ENCODE data around the gene SPDYE2.
"Not testable (repeated sequence)": the region's sequence is repeated elsewhere in the genome, so short reads cannot be mapped to it uniquely, and the experiment has no call there.

Gene SPDYE2

DNA sequence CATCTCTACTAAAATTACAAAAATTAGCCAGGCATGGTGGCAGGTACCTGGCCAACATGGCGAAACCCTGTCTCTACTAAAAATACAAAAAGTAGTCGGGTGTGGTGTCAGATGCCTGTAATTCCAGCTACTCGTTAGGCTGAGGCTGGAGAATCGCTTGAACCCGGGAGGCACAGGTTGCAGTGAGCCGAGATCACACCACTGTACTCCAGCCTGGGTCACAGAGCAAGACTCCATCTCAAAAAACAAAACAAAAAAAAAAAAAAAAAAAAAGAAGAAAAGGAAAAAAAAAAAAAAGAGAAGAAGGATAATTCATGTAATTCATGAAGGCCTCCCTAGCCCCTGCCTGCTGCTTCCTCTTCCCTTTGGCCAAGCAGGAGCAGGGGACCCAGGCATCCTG, 10.4 kb upstream of the SPDYE2 start:
- DNase-seq, result not testable (repeated sequence)

GRCh38 chr7:102542083-102542482, 8.9 kb upstream of the SPDYE2 start:
- DNase-seq, result not testable (repeated sequence)

- DNase-seq, result not testable (repeated sequence)
These were observed 8.3 kb upstream of the SPDYE2 start for GRCh38 chr7:102542771-102543170.

DNA sequence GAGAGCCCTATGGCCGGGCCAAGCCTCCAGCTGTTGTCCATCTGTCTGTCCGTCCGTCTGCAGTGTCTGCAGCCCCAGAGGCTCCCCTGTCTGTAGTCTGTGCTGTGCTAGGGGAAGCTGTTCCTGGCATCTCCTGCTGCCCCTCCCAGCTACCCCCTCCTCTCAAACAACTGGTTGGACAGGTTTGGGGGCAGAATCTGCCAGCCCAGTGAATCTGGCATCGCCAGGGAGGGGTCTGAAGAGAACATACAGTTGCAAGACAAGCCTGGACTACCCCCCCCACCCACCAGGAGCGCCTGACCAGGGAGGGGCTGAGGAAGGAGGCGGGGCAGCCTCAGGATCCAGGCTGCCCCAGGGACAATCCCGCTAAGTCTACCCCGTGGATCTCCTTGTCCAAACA, 7.4 kb upstream of the SPDYE2 start, which contains the start of gene UPK3BL2:
Gene UPK3BL2 (minus strand): TSS at position 101 of the 400 bp plus-strand sequence. CDS start 60 bp downstream, at position 41.
- not testable (repeated sequence) for DNase-seq

DNA sequence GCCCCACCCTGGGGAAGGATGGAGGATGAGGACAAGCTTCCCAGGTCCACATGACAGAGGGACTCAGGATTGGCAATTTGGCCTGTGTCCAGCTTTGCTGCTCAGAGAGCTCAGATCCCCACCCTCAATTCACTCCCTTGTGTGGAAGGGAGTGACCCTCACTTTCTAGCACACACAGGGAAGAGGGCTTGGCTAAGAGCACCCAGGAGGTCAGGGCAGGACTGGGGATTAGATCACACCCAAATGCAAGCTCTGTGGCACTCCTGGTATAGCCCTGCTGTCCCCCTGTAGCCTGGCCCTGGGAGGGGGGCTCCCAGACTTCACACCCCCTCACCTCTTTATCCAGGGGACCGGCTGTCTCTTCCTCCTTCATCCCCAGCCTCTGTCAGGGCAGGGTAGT, 6.7 kb upstream of the SPDYE2 start:
- DNase-seq, result not testable (repeated sequence)

DNA sequence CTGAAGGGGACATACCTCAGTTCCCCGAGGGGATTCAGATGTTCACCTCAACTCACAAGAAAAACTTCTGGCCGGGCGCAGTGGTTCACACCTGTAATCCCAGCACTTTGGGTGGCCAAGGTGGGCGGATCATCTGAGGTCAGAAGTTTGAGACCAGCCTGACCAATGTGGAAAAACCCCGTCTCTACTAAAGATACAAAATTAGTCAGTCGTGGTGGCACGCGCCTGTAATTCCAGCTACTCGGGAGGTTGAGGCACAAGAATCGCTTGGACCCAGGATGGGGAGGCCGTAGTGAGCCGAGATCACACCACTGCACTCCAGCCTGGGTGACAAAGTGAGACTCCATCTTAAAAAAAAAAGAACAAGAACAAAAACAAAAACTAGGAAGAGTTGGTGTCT, 5.7 kb upstream of the SPDYE2 start:
- DNase-seq, result not testable (repeated sequence)

GRCh38 chr7:102546353-102546752, 4.7 kb upstream of the SPDYE2 start:
- DNase-seq, result not testable (repeated sequence)

- DNase-seq, result not testable (repeated sequence)
These were observed 17.6 kb downstream of the SPDYE2 start for GRCh38 chr7:102568620-102569019.

GRCh38 chr7:102572261-102573239, 21.5 kb downstream of the SPDYE2 start, which contains the start of gene POLR2J3:
Gene POLR2J3, minus strand, starts transcription at chr7:102572583. Its CDS starts 62 bp downstream, at chr7:102572521.
- DNase-seq, result peak; percentile 100

GRCh38 chr7:102574607-102575006, 23.6 kb downstream of the SPDYE2 start:
- not testable (repeated sequence) for DNase-seq

- DNase-seq, result not testable (repeated sequence)
These were observed 25.3 kb downstream of the SPDYE2 start for GRCh38 chr7:102576363-102576762.

DNA sequence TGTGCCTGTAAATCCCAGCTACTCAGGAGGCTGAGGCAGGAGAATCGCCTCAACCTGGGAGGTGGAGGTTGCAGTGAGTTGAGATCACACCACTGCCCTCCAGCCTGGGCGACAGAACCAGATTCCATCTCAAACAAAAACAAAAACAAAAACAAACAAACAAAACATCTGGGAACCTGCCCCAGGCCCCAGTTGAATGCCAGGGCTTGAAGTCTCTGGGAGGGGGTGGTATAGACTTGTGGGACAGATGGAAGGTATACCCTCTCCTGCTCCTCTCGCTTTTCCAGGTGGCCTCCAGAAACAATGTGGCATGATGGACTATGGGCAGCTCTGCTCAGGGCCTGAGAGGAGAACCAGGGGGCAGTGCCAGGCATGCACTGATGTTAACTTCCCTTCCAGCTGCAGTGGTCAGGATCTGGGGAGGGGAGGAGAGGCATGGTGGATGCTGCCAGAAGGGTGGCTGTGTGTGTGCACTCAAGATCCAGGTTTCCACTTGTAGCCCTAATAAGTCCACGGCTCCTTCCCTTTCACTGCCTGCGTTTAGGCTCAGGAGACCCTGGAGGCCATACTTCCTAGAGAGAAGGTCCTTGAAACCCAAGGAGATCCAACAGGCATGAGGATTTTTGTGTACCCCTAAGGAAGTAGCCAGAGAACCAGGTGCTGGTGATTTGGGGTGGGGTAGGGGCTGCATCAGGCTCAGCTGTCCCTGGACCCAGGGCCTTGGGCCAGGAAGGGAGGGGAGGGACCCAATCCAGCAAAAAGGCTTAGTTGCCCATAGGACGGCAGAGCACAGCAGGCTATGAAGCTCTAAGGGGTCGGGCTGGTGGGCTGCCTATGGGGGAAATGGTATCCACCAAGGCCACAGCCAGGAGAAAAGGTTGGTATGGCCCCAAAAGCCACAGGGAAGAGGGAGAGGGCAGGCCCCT, 26.6 kb downstream of the SPDYE2 start:
- DNase-seq, result not testable (repeated sequence)

DNA sequence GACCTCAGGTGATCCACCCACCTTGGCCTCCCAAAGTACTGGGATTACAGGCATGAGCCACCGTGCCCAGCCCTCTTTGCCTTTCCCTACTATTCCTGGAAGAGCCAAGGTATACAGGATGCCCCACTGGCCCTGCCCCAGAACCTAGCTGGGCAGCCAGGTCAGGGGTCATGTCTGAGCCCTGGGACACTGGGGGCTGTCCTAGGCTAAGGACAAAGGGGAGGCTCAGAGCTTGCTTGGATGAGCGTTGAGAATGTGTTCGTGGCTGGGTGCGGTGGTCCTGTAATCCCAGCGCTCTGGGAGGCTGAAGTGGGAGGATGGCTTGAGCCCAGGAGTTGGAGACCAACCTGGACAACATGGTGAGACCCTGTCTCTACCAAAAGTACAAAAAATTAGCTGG, 27.5 kb downstream of the SPDYE2 start:
- not testable (repeated sequence) for DNase-seq

DNA sequence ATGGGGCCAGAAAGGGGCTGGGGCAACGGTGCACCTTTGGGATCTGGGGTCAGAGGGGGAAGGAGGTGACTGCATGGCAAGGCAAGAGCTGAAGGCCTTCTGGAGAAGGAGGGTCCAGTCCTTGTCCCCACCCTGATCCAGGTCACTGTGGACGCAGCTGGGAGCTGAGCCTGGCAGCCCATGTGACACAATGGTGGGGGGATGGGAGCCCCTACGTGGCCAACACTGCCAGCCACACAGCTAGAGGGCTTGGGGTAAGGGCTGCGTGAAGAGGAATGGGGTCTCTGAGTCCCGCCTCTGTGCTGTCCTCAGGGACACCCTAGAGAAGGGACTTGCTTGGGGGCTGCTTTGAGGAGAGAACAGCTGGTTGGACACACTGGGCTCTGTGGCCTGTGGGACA, 30.7 kb downstream of the SPDYE2 start:
- DNase-seq, result not testable (repeated sequence)

DNA sequence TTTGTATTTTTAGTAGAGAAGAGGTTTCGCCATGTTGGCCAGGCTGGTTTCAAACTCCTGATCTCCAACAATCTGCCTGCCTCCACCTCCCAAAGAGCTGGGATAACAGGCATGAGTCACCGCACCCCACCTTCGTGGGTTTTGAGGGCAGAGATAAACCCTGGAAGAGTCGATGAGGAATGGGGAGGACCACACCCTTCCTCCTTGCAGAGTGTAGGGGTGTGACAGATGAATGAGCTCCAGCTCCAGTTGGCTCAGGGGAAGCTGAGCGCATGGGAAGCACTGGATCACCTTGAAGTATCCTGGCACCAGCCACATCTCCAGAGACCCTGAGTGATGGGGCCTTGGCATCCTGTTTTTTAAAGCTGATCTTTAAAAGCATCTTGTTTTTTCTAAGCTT, 32.5 kb downstream of the SPDYE2 start:
- DNase-seq, result not testable (repeated sequence)

DNA sequence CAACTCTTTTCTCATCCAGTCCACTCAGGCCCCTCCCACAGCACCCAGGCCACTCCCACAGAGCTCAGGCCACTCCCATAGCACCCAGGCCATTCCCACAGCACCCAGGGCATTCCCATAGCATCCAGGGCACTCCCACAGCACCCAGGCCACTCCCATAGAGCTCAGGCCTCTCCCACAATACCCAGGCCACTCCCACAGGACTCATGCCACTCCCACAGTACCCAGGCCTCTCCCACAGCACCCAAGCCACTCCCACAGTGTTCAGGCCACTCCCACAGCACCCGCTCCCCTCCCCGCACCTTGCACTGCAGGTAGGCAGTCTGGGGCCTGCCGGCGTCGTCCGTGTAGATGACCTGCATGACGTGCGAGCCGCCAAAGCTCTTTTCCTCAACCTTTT, 38.8 kb downstream of the SPDYE2 start:
- not testable (repeated sequence) for DNase-seq

DNA sequence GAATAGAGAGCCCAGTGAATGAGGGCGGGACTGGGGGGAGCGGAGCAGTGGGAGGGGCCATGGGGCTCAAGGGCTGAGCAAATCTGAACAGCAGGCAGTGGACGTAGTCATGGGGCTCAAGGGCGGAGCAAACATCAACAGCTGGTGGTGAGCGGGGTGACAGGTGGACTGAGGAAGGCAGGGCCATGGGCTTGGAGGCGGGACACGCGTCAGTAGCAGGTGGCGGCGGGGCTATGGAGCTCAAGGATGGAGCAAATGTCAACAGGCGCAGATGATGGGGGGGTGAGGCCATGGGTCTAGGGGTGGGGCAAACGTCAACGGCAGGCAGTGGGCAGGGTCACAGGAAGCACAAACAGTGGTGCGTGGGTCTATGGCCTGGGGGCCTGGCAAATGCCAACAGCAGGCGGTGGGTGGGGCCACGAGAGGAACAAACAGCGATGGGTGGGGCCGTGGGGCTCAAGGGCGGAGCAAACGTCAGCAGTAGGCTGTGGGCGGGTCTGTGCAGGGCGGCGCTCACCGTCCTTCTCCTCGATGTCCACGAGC, 41.5 kb downstream of the SPDYE2 start:
- peak; percentile 39 for DNase-seq

- DNase-seq, result not testable (repeated sequence)
These were observed 42.8 kb downstream of the SPDYE2 start for GRCh38 chr7:102593637-102594334.

- not testable (repeated sequence) for DNase-seq
These were observed 45.0 kb downstream of the SPDYE2 start for GRCh38 chr7:102596036-102596435.

GRCh38 chr7:102599699-102600098, 48.7 kb downstream of the SPDYE2 start:
- not testable (repeated sequence) for DNase-seq

DNA sequence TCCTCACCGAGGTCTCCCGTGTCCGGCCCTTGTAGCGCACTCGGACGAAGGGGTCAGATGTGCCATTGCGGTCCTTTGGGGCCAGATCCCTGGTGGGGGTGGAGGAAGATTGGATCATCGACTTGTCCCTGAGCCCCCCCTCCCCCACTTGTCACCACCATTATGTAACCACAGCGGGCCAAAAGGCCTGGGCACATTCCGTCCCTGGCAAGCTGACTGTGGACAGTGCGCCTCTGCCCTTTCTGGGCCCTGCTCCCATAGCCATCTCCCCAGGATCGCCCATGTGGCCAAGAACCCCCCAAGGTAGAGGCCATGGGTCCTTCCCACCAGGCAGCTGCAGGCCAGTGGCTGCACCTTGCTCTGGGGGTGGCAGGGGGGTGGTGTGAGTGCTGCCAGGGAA, 51.3 kb downstream of the SPDYE2 start:
- not testable (repeated sequence) for DNase-seq

Measured in activated effector memory CD4-positive, alpha-beta T cell treated with Interleukin-2 at 50 U/mL for 16 hours (primary cell).